OCI-LY1 (cell line): ENCODE data around the gene GLMN.

Source experiments
- EZH2 ChIP-seq: fragments of 200-600 bp; sonication (generic), shearing (Covaris generic); IDR thresholded peaks from 2 replicates; pipeline ENCODE4 v1.8.0; 2017; ENCODE audit warnings: borderline replicate concordance, mixed run types, mild to moderate bottlenecking, antibody characterized with exemption, low read length, moderate library complexity, mixed read lengths
- TF ChIP-seq, protein P1 (sequence below): fragments of 200-600 bp; sonication (generic), shearing (Covaris generic); IDR thresholded peaks from 2 replicates; pipeline ENCODE4 v1.5.1; 2017; ENCODE audit warnings: mild to moderate bottlenecking, antibody characterized with exemption, low read length, moderate library complexity, mixed read lengths

DNA sequence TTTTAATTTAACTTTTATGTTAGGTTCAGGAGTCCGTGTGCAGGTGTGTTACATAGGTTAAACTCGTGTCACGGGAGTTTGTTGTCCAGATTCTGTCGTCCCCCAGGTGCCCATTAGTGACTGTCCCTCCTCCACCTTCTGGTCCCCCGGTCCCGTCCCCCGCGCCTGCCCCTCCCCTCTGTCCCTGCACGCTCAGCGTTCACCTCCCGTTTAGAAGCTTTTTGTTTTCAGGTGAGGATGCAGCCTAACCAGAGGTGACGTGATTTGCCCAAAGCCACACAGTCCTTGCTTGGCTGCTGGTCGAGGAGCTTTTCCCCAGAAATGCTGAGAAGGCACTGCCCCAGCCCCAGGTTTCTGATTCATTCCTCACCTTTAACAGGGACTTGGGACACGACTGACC lies 80.2 kb downstream of the GLMN start:
- TF ChIP-seq, protein P1, sequence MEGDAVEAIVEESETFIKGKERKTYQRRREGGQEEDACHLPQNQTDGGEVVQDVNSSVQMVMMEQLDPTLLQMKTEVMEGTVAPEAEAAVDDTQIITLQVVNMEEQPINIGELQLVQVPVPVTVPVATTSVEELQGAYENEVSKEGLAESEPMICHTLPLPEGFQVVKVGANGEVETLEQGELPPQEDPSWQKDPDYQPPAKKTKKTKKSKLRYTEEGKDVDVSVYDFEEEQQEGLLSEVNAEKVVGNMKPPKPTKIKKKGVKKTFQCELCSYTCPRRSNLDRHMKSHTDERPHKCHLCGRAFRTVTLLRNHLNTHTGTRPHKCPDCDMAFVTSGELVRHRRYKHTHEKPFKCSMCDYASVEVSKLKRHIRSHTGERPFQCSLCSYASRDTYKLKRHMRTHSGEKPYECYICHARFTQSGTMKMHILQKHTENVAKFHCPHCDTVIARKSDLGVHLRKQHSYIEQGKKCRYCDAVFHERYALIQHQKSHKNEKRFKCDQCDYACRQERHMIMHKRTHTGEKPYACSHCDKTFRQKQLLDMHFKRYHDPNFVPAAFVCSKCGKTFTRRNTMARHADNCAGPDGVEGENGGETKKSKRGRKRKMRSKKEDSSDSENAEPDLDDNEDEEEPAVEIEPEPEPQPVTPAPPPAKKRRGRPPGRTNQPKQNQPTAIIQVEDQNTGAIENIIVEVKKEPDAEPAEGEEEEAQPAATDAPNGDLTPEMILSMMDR: no peak
- no peak for TF ChIP-seq EZH2
